MCF 10A (cell line): ENCODE measurements around the gene CHD5. TPM values are rescaled to one million over a fixed set of nuclear protein-coding genes. Genes with fewer than 3 reads are reported as not detected.
A peak's percentile ranks its signal among the peaks of the same experiment; 100 is the strongest.

ENCODE experiments used
- BruUV-seq: library from RNA; stranded (reverse); fragments of 400-500 nt; replicated peaks from 2 replicates; lab custom pipeline; 2021; lab: Mats Ljungman, UMichigan
- CTCF ChIA-PET: fragments of 300-600 bp; sonication (Branson Sonifier 250); formaldehyde crosslinking; extraction: SDS; loops from one replicate; lab custom pipeline; 2021; ENCODE audit warnings: antibody characterized with exemption, inconsistent platforms; lab: Yijun Ruan, JAX
- POLR2A ChIA-PET: fragments of 300-600, 350-650 bp; sonication (Branson Sonifier 250); formaldehyde crosslinking; extraction: SDS; loops from one replicate; lab custom pipeline; 2020; ENCODE audit warnings: antibody characterized with exemption, inconsistent platforms; lab: Yijun Ruan, JAX
- DNase-seq: peaks from one replicate; pipeline ENCODE4 v3.0.0-alpha.2; 2018; ENCODE audit not compliant: unreplicated experiment
- H3K27ac Mint-ChIP-seq: one replicate; pipeline ENCODE4 v1.8.0; 2022; ENCODE audit warnings: mild to moderate bottlenecking, low read depth, mixed read lengths; ENCODE audit not compliant: unreplicated experiment
- H3K27me3 Mint-ChIP-seq: one replicate; pipeline ENCODE4 v1.8.0; 2022; ENCODE audit warnings: mixed read lengths; ENCODE audit not compliant: insufficient read depth, unreplicated experiment
- H3K36me3 Mint-ChIP-seq: one replicate; pipeline ENCODE4 v1.8.0; 2022; ENCODE audit warnings: mild to moderate bottlenecking, moderate library complexity, mixed read lengths; ENCODE audit not compliant: insufficient read depth, unreplicated experiment
- H3K4me1 Mint-ChIP-seq: one replicate; pipeline ENCODE4 v1.8.0; 2022; ENCODE audit warnings: mixed read lengths; ENCODE audit not compliant: insufficient read depth, unreplicated experiment
- H3K4me3 Mint-ChIP-seq: one replicate; pipeline ENCODE4 v1.8.0; 2022; ENCODE audit warnings: mild to moderate bottlenecking, moderate library complexity, mixed read lengths; ENCODE audit not compliant: unreplicated experiment
- H3K9me3 Mint-ChIP-seq: one replicate; pipeline ENCODE4 v1.8.0; 2022; ENCODE audit warnings: mixed read lengths; ENCODE audit not compliant: unreplicated experiment
- CTCF ChIP-seq: fragments of 200-600 bp; IDR thresholded peaks from one replicate; pipeline ENCODE4 v1.8.0; 2022; ENCODE audit warnings: antibody characterized with exemption, mild to moderate bottlenecking; ENCODE audit not compliant: unreplicated experiment
- intact Hi-C: fragments of 100-400 bp; cut with micrococcal nuclease; formaldehyde crosslinking; loops from 2 replicates; pipeline ENCODE4 v1.14.1; 2022
- total RNA-seq: library from RNA; stranded (reverse); gene quantifications from 2 replicates; pipeline ENCODE4 v1.2.3, GENCODE V29; 2022

The CHD5 gene
- total RNA-seq, 1 experiment from 2014 or later: 0.07 TPM

- Mint-ChIP-seq H3K36me3 (peaks cover 6% of the 10 kb centered on the region), H3K27ac (no peak overlapping the region), H3K4me1 (peaks cover 10% of the 10 kb centered on the region), H3K27me3 (no peaks in the 10 kb centered on the region), H3K4me3 (no peak overlapping the region), H3K9me3 (no peaks in the 10 kb centered on the region)
- BruUV-seq: no TSS peak
- CTCF ChIA-PET: interaction anchor here (0.5 to 3.2 kb wide), 18 partner anchors 10 to 379 kb away, joined by 3 to 22 read pairs (median 4); no protein-coding TSS in a partner anchor
- POLR2A ChIA-PET: interaction anchor here (0.6 to 1.3 kb wide), 3 partner anchors 27 to 145 kb away, joined by 3 to 4 read pairs (median 3); no protein-coding TSS in a partner anchor
- no peak for DNase-seq
- intact Hi-C loops: loop anchor here (1.0 to 10.0 kb wide), 4 partner anchors 56 to 290 kb away; partner anchors contain the start of gene RNF207
- no peak for TF ChIP-seq CTCF
Measured at GRCh38 chr1:6053206-6053546, 126.9 kb downstream of the CHD5 start.

- peak; percentile 45 for TF ChIP-seq CTCF
- POLR2A ChIA-PET: interaction anchor here (0.6 to 1.3 kb wide), 3 partner anchors 26 to 145 kb away, joined by 3 to 4 read pairs (median 3); no protein-coding TSS in a partner anchor
- peaks cover 10% of the 10 kb centered on the region for H3K4me1 Mint-ChIP-seq
- no TSS peak for BruUV-seq
- CTCF ChIA-PET: interaction anchor here (0.6 to 3.2 kb wide), 19 partner anchors 9 to 464 kb away, joined by 3 to 22 read pairs (median 4); no protein-coding TSS in a partner anchor
- intact Hi-C loops: loop anchor here (1.0 to 10.0 kb wide), 4 partner anchors 56 to 291 kb away; partner anchors contain the start of gene RNF207
- peak; percentile 72 for DNase-seq
- peaks cover 6% of the 10 kb centered on the region for H3K36me3 Mint-ChIP-seq
- H3K27me3 Mint-ChIP-seq: no peaks in the 10 kb centered on the region
- no peak overlapping the region for H3K27ac Mint-ChIP-seq
- no peak overlapping the region for H3K4me3 Mint-ChIP-seq
- H3K9me3 Mint-ChIP-seq: no peaks in the 10 kb centered on the region
Measured at GRCh38 chr1:6052543-6053205, 127.4 kb downstream of the CHD5 start.

Other genes starting within 250 kb of the CHD5 start
- 14.4 and 15.0 TPM in 2 replicates for gene NPHP4, start 187.9 kb downstream of the CHD5 start, total RNA-seq
- gene KCNAB2, start 134.4 kb downstream of the CHD5 start, total RNA-seq: 11.8 and 13.3 TPM in 2 replicates
- gene RPL22, start 19.3 kb upstream of the CHD5 start, total RNA-seq: 477 and 513 TPM in 2 replicates
- 6.2 and 12.4 TPM in 2 replicates for gene RNF207, start 25.8 kb upstream of the CHD5 start, total RNA-seq
- gene ICMT, start 55.6 kb upstream of the CHD5 start, total RNA-seq: 26.5 and 28.3 TPM in 2 replicates
- not detected in 2 replicates for gene HES3, start 63.9 kb upstream of the CHD5 start, total RNA-seq
- gene GPR153, start 80.8 kb upstream of the CHD5 start, total RNA-seq: 4.6 and 5.0 TPM in 2 replicates
- 110 and 117 TPM in 2 replicates for gene ACOT7, start 213.4 kb upstream of the CHD5 start, total RNA-seq
- 5.0 and 7.6 TPM in 2 replicates for gene HES2, start 239.6 kb upstream of the CHD5 start, total RNA-seq
- 0.68 TPM in 1 of 2 replicates, not detected in the other for gene ESPN, start 244.5 kb upstream of the CHD5 start, total RNA-seq